MV-4-11 (cell line): ENCODE results near the gene TSPAN9.

Source experiments
- DNase-seq: peaks from one replicate; lab custom pipeline; 2025; lab: John Stamatoyannopoulos, UW

TSPAN9 gene

DNA sequence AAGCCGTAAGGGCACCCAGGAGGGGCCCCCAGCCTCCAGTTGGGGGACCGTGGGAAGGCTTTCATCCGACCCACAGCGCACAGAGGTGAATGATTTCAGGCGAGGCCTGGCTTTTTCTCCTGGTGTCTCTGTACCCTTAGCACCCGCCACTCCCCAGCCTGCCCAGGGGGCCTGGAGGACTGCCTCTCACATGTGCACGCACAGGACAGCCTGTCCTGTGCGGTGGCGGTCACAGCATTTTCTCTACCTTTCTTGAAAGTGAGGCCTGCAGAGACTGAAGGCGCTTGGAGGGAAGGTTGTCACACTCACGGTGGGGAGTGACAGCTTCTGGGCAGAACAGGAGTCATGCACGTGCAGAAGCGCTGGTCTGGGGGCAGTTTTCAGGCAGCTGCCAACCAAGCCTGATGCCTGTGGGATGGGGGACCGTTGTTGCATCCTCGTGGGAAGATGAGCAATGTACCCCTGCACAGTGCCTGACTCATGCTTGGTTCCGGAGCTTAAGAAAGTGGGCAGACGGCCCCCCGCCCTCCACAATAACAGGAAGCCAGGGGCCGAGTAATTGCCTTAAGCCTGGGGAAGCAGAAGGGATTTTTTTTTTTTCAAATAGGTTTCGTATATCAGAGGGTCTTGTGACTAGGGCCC lies 148.1 kb downstream of the TSPAN9 start:
- peak; percentile 81 for DNase-seq

DNA sequence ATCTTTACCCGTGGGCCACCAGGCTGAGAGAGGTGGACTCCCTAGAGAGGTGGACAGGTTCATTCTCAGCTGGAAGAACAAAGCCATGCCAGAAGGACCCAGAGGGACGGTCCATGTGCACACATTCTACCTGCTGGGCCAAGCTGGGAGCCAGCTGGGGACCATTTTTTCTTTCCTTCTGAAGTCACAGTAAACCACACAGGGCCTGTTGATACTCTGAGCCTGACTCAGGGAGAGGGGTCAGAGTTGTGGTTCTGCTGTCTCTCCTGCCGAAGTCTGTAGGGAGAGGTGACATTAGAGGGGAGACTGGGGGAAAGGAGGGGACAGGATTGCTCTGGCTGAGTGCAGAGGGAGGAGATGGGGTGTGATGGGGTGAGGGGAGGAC lies 148.6 kb downstream of the TSPAN9 start:
- DNase-seq, result no peak

DNA sequence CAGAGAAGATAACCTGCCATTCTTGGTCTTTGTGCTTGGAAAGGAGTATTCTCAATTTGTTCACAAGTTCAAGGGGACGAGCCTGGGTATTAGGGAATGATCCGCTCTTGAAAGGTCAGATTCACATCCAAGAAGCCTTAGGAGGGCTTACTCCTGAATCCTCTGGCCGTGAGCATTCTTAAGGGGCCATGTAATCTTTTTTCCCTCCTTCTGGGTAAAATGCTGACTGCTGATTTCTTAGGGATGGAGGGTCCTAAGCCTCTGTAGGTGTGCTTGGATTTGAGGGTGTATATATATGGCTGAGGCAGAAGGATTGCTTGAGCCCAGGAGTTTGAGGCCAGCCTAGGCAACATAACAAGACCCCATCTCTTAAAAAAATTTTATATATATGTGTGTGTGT lies 149.1 kb downstream of the TSPAN9 start:
- DNase-seq, result no peak

DNA sequence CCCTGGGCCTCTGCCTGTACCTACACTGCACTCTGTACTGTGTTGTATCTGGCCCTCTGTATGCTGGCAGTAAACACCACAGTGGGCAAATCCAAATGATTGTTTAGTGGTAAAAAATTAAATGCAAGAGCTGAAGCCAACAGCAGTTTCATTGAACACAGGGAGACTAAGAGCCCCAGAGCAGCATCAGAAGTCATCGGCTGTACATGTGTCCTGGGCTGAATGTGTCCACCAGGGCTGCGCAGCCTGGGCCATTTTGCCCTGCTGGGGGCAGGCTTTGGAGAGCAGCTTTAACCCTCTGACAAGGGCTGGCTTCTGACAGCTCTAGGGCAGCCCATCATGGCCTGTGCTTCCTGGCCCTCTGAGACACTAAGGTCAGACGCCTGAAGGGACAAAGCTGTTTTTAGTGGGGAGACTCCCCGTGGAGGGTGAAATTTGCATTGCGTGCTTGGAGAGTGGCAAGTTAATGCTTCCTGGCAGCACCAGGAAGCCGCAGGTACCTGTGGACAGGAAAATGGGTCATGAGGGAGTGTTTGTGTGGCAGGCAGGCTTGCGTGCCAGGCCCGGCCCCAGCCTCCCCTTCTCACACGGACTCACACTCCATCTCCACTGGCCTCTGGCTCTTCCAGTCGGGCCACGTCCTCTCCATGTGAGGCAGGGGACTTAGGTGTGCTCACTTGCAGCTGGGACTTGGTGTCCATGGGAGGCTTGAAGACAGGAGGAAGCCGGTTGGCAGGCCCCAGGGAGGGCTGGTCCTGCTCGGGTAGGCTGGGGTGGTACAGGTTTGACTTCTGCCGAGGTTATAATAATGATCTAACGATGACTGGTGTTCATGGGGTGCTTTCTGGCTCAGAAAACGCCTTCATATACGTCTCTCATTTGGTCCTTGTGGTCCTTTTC lies 150.1 kb downstream of the TSPAN9 start:
- no peak for DNase-seq

DNA sequence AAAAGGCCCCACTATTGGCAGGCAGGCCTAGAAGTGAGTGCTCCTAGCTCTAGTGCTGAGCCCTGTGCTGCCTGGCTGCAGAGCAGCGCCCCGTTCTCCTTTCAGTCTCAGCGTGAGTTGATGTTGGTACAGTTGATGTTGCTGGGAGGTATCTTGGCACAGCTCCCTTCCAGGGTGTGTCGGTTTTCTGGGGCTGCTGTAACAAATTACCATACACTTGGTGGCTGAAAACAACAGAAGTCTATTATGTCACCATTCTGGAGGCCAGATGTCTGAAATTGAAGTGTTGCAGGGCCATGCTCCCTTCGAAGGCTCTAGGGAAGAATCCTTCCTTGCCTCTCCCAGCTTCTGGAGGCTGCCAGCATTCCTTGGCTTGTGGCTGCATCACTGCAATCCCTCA lies 151.4 kb downstream of the TSPAN9 start:
- DNase-seq, result no peak

DNA sequence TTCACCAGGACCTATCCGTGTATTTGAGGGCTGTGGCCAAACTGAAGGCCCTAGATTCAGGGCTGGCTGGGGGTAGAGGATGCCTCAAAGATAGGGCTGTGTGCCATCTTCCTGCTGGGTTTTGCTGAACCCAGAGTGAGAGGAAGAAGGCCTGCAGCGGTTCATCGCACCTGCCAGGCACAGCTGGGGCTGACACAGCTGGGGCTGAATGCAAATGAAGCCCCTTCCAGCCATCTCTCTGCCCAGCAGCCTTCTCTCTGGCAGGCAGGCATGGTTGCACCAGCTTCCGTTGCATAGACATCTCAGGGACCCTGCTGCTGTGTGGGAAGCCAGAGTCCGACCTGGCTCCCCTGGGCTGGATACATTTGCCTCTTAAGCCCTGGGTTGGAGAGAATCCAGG lies 152.4 kb downstream of the TSPAN9 start:
- no peak for DNase-seq

DNA sequence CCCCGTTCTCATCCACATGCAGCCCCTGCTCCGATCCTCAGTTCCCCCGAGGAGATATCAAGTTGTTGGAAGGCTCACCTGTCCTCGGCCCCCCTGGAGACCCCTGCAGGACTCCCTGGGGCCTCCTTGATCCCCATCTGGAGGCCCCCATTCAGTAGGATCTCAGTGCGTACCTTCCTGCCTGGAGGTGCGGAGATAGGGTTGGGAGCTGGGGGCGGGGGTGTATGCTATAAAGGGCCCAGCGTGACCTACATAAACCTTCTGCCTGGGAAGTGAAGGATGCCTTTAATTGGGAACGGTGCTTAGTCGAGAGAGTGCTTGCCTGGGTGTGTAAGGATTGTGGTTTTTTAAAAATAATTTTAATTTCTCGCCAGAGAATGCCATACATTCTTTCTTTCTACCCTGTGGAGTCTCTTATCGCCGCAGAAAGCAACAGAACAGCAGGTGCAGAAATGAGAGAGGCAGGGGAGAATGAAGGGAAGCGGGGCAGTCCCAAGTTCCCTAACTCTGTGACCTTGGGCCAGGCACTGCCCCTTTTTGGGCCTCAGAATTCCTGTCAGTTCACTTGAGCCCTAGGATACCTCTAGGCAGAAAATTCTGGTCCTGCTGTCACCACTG lies 153.7 kb downstream of the TSPAN9 start:
- no peak for DNase-seq

DNA sequence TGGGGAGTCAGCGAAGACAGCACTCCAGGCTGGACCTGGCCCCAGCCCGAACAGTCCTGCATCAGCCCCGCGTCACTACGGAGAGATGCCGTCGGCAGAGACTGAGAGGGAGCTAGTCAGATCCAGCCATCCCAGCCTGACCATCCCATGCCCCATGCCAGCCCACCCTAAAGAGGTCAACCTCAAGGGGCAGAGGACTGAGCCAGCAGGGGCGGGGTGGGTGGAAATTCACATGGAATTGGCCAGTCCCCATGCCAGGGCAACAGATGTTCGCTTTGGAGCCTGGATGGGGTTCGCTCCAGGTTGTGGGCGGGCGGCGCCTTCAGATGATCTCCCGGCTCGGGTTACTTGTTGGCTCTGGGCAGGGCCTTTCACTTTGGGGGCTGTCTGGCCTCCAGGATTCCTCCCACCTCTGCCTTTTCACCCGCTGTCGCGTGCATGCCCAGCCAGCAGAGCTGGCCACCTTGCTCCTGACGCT lies 154.3 kb downstream of the TSPAN9 start:
- DNase-seq, result no peak

DNA sequence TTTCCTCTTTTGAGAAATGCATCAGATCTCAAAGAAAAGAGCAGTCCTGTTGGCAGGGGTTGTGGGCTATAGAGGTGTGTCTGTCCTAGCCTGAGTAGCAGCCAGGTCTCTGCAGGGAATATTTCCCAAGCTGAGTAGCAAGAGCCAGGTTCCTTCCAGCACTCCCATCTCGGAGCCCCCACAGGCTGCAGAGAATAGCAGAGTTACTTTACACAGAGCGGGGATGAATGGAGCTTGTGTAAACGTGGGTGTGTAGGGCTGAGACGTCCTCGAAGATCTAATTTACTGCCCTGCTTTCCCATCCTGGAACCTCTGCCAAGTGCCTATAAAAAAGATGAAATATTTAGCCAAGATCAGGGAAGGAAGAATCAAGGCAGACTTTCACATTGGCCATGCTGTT lies 156.6 kb downstream of the TSPAN9 start:
- no peak for DNase-seq

DNA sequence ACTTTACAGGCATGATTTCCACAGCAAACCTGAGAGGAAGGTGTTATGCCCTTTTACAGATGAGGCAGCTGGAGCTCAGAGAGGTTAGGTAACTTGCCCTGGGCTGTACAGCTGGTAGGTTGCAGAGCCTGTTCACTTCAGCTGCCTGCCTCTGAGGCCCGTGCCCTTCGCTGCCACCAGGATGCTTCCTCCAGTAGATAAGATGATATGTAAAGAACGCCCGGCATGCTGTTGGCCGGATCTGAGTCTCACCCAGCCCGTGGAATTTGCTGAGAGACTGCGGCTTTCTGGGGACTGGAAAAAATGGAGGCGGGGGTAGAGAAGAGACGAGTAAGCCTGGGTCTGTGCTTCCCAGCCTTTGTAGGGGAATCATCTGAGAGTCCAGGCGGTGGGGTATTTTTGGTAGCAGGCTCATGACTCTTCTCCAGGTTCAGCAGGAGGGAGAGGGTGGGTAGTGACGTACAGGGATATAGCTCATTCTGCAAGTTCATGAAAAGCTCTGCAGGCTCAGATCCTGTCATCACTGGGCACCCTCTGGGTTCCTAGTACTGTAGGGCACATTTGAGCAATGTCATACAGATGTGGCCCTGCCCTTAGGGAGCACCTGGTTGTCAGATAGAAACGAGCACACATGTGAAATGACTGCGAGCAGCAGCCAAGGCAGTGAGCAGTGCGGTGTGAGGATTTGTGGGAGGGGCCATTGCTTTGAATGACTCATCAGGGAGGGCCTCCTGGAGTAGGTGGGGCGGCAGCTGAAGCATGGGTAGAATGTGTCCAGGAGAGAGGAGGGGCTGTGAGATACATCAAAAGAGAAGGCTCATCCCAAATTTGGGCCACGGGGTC lies 159.4 kb downstream of the TSPAN9 start:
- DNase-seq, result no peak

DNA sequence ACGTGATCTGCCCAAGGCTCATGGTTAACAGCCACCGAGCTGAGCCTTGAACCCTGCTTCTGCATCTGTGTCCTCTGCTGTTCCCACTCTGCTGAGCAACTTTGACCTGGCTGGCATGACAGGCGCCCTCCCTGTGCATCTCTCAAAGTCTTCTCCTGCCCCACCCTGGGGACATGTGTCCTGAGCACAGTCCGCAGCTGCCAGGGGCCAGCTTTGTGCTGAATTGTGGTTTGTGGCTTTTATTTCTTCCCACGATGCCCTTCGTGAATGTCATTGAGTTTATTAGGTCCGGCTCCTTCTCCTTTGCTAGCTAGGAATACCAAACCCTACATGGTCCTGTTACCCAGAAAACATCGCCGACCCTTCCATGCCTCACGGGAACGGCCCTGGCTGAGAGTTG lies 161.0 kb downstream of the TSPAN9 start:
- DNase-seq, result no peak

DNA sequence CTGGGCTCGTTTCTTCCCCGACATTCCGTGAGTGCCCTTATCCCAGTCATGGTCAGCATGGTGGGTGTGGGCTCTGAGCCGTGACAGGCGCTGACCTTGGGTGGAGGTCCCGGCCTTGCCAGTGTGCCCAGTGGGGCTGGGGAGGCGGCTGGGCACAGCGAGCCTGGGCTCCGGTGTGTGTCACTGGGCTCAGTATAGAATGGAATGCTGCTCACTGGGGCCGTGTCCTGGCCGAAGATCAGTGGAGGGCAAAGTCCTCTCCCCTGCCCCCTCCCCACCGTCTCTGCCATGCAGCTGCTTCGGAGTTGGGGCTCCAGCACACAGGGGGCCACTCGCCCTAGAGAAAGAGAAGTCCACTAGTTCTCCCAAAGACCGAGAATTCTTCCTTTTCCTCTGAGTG lies 164.4 kb downstream of the TSPAN9 start:
- DNase-seq, result no peak

DNA sequence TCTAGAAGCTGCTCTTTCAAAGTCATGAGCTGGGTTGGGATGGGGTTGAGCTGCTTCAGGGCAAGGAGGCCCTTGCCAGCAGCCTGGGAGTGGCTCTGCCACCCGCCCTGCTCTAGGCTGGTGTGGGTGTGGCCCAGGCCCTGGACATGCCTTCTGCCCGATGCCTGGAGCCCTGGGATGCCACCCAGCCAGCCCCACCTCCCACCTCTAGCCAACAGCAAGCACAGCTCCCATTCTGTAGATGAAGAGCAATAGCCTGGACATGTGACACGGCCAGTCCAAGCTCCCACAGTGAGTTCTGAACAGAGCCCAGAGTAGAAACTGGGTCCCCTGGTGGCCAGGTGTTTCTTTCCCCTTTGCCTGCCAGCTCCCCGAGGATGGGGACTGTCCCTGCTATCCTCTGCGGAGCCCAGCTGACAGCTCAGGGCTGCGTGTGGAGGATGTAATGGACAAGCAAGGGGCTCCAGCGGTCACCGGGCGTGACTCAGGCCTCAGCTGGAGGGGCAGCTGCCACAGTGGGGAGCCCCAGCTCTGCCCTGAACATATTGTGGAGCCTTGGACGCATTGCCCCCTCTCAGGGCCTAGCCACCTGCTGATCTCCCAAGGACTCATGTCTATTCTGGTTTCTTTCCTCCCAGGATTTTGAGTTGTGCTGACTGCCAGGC lies 165.2 kb downstream of the TSPAN9 start:
- DNase-seq, result no peak

DNA sequence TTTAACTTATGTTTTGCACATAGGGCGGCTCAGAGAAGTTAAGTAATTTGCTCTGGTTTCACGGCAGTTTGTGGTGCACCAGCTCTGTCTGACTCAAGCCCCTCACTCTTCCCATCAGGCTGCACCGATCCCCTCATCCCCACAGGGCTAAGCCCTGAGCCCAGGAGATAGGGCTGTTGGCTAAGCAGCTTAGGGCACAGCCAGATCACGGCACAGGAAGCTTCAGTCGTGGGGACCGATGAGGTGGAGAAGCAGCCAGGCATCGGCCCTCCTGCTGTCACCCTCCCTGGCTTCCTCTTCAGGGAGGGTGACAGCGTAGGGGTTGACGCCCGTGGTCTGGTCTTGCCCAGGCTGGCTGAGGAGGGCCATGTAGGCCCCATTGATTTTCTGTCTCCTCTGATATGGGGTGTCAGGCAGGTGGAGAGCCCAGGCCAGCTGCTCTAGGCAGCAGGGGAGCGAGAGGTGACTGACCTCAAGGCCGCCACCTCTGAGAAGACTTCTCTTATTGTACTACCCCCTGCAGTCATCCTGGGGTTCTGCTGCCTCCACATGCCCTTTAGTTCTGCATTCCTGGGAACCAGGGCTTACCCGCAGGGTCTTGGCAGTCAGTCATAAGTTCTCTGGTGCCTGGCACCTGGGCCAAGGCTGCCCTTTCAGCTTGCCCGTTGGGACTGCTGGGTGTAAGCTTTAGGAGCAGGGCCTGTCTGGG lies 166.4 kb downstream of the TSPAN9 start:
- DNase-seq, result no peak

DNA sequence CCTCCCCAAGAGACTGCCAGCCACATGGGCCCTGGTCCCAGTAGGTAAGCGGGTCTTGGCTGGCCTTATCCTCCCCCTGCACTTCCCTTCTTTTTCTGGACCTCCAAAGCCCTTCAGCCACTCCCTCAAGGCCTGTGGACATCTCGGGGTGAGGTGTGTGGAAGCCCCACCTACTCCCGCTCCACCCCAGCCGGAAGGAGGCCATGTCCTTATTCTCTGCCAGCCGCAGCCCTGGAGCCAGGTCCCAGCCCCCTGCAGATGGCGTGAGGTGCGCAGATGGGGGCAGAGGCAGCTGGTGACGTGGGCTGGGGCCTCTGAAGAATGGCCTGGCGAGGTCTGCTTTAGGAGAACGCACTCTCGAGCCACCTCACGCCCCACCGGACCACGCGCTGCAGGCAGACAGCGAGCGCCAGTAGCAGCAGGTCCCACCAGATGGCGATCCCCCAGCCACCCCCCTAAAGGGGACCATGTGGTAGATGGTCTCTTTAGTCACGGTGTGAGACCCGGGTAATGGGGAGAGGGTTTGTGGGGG lies 167.1 kb downstream of the TSPAN9 start:
- DNase-seq, result no peak

DNA sequence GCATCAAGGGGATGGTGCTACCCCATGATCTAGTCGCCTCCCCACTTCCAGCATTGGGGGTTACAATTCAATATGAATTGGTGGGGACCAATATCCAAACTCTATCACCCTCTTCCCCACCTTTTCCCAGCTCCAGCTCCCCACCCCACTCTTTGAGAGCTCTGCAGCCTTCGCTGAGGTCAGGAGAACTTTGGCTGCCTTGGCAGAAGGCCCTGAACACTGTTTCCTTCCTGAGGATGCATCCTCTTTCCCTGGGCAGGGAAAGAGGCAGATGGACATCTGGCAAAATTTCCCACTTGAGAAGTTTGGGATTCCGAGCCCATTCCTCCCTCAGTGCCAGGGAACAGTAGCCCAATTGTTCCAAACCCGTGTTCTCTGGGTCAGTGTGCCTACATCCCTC lies 169.1 kb downstream of the TSPAN9 start:
- no peak for DNase-seq

DNA sequence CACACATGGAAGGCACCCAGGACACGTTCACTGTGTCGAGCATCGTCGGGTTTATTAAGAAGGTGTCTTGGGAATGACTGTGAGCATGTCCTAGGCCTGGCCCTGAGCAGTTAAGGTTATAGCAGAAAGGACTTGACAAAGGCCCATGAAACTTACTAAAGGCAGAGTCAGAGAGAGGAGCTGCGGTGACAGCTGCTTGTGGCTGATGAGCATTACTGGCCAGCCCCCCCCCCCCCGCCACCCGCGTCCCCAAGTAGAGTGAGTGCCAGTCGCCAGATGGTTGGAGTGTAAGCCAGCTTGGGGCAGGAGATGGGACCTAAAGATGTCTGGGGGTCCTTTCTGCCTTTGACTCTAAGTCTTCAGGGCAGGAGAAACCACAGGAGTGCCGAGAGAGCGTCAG lies 169.9 kb downstream of the TSPAN9 start:
- no peak for DNase-seq

DNA sequence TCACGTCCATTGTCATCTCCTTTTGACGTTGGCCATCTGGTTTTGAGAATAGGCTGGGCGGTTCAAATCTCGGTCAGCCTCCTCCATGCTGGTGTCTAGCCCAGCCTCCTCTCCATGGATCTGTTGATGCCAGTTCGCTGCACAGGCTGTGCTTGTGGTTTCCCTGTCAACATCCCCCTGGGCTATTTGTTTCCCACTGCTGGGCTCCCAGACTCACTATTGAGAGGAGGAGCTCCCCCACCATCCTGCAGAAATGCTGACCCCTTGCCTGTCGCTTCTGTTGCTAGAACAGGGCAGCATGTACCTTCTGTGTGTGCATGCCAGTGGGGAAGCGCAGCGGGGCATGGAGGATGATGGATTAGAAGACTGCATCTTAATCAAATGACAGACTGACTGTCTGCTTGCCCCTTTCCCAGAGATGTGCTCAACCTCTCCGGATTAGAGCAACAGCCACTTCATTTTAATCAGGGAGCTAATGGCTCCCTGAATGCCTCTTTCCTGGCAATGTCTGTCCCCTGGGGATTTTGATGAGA lies 170.5 kb downstream of the TSPAN9 start:
- no peak for DNase-seq

DNA sequence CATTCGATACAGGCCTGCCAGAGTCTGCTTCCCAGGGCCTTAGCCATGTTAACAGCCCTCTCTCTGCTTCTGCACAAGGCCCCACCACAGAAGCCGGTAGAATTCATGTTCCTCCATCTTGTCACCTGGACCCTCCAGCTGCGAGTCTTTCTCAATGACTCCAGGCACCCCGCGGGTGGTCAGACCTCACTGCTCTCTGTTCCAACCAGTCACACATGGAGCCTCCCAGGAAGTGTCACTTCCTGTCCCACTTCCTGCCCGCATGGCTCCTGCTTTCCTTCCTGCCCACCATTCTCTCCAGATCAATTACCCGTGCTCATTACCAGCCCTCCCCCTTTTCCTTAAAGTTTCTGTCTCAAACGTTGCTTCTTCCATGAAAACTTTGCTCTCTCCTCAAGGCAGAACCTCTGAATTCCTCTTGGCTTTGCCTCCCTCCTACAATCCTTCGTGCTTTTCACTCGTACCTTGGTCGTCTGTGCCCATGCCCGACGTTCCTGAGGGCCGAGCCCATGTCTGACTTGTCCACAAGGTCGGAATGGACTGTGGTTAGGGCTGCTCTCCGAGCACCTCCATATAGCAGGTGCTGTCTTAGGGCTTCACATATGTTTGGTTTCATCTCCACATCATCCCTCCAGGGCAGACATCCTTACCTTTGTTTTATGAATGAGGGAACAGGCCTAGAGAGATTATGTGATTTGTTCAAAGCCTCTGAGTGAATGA lies 172.1 kb downstream of the TSPAN9 start:
- peak; percentile 61 for DNase-seq

DNA sequence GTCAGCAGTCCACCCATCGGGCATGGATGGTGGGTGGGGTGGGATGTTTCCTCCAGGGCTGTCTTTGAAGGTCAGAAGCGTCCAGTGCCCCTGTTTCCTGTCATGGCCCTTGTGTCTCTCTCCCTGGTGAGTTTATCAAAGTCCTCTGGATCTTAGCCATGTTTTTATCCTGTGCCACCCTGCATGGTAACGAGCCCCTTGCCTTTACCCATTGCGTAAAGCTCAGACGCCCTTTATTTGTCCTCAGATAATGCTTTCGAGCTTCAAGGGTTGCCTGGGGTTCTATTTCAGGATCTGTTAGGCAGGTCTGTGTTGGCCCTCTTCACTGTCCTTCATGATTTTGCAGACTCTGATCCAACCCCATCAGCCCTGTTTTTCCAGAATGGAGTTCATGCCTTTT lies 172.9 kb downstream of the TSPAN9 start:
- no peak for DNase-seq
